Epithelial cell of proximal tubule (primary cell): ENCODE results near the gene ZNF853. TPM values are rescaled to one million over a fixed set of nuclear protein-coding genes. Genes with fewer than 3 reads are reported as not detected.

ENCODE experiments used
- DNase-seq: peaks from one replicate; pipeline ENCODE4 v3.0.0-alpha.2; 2011; ENCODE audit warnings: low read depth
- H3K4me3 ChIP-seq: 2 replicates; pipeline ENCODE4 v1.5.1; 2011; ENCODE audit warnings: low read depth, mild to moderate bottlenecking, low read length
- CTCF ChIP-seq: conservative IDR thresholded peaks from 2 replicates; pipeline ENCODE4 v1.5.1; 2012; ENCODE audit warnings: low read depth, mild to moderate bottlenecking, low read length
- total RNA-seq: library from RNA; depleted of rRNA; stranded (reverse); fragments of >200 nt; gene quantifications from 2 replicates; pipeline ENCODE4 v1.2.3, GENCODE V29; 2015

The ZNF853 gene
- total RNA-seq, 1 donor from 2014 or later: 9.9 TPM

GRCh38 chr7:6639032-6639431, 23.6 kb downstream of the ZNF853 start:
- no peak overlapping the region for H3K4me3 ChIP-seq
- no peak for TF ChIP-seq CTCF
- DNase-seq: no peak

- no peak for TF ChIP-seq CTCF
- no peak for DNase-seq
- no peak overlapping the region for H3K4me3 ChIP-seq
Measured at GRCh38 chr7:6639627-6640026, 24.2 kb downstream of the ZNF853 start.

GRCh38 chr7:6640246-6640721, 24.9 kb downstream of the ZNF853 start:
- TF ChIP-seq CTCF: no peak
- no peak for DNase-seq
- no peak overlapping the region for H3K4me3 ChIP-seq

- DNase-seq: no peak
- TF ChIP-seq CTCF: no peak
Measured at GRCh38 chr7:6641305-6642035, 26.1 kb downstream of the ZNF853 start.

GRCh38 chr7:6642239-6642839, 26.9 kb downstream of the ZNF853 start:
- no peak for DNase-seq
- no peak for TF ChIP-seq CTCF

More at GRCh38 chr7:6641305-6642035, 26.1 kb downstream of the ZNF853 start:
- no peak overlapping the region for H3K4me3 ChIP-seq

GRCh38 chr7:6642861-6643640, 27.6 kb downstream of the ZNF853 start:
- DNase-seq: no peak
- TF ChIP-seq CTCF: no peak
- no peak overlapping the region for H3K4me3 ChIP-seq

More at GRCh38 chr7:6642239-6642839, 26.9 kb downstream of the ZNF853 start:
- no peak overlapping the region for H3K4me3 ChIP-seq
